ENCODE results near the gene DCUN1D3. TPM values are rescaled to one million over a fixed set of nuclear protein-coding genes. Genes with fewer than 3 reads are reported as not detected.

Gene DCUN1D3
- total and polyA plus RNA-seq, 2 donors (not counting 3 experiments of a cell fraction or from before 2014, with no cell fraction given), result 10.4 to 35.0 TPM

DNA sequence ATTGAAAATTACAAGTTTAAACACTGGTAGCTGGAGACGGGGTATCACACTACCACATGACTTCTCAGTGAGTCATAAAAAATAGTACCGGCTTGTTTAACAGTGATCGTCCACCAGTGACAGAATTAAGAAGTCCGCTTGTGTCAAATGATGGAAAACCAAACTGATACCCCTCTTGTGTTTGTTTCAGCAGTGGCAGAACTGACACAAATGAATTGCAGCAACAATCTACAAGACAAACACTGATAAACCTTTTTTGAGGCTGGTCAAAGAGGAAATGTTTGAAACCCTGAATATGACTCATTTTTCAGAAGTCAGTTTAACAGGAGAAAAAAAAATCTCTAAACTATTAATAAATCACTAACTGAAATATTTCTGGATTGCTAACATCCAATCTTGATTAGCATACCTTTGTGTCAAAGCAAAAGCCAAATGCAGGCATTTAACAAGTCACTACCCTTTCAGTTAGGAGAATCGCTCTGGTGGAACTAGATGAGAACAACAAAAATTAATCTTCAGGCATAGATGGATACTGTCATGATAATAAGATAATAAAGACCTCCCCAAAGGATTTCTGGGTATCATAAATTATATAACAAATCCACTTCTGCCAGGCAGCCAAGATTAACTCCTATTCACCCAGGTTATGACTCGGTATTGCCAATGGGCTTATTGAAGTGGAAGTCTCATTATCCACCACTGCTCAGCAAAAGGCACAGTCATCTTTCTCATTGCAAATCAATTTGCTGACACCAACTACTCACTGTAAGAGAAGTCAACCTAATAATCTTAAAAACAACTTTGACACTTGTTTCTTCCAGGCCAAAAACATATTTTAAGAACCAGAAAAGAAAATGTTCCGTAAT is 20.8 kb downstream of the DCUN1D3 start:
- intact Hi-C loops (cut with micrococcal nuclease) (no loop called here), dilution Hi-C loops (cut with MboI; ENCODE audit: extremely low pct_ligation_motif_present, low sequenced_read_pairs) (no loop called here)
- peaks cover 91% of the 10 kb centered on the region for H3K79me2 ChIP-seq (ENCODE audit: control insufficient read depth, insufficient read depth, low read length)
- peaks cover 24% of the 10 kb centered on the region for H3K4me1 ChIP-seq (ENCODE audit: control insufficient read depth, extremely low read depth, insufficient read depth, low read length)
- ChIA-PET POLR2A (no interaction called here), CTCF (interaction anchor here (0.7 to 1.6 kb wide), 5 partner anchors 20 to 31 kb away, joined by 3 to 6 read pairs (median 5); no protein-coding TSS in a partner anchor)
- peak overlapping the region; percentile 88 for H3K4me2 ChIP-seq (ENCODE audit: insufficient read depth, low read length)
- peak; percentile 80 for FAIRE-seq
- TF ChIP-seq EZH2 (IDR thresholded peaks at IDR 0.05; ENCODE audit: borderline replicate concordance, low read depth, low read length, severe bottlenecking) (no peak), JUN (IDR thresholded peaks at IDR 0.05; ENCODE audit: borderline replicate concordance, insufficient read depth, insufficient read length, low read depth) (peak; percentile 68), POLR2AphosphoS5 (IDR thresholded peaks at IDR 0.05; ENCODE audit: insufficient read depth, low read depth, low read length) (peak; percentile 15), FOS (IDR thresholded peaks at IDR 0.05; ENCODE audit: borderline replicate concordance, insufficient read depth, low read length) (peak; percentile 75), MYC (IDR thresholded peaks at IDR 0.05; ENCODE audit: low read depth, low read length) (no peak), POLR2A (IDR thresholded peaks at IDR 0.05; ENCODE audit: low read depth, low read length) (no peak), GATA2 (IDR thresholded peaks at IDR 0.05; ENCODE audit: insufficient read depth, insufficient read length, low read depth, low read length) (peak; percentile 36)
- TF ChIP-seq, protein P1, sequence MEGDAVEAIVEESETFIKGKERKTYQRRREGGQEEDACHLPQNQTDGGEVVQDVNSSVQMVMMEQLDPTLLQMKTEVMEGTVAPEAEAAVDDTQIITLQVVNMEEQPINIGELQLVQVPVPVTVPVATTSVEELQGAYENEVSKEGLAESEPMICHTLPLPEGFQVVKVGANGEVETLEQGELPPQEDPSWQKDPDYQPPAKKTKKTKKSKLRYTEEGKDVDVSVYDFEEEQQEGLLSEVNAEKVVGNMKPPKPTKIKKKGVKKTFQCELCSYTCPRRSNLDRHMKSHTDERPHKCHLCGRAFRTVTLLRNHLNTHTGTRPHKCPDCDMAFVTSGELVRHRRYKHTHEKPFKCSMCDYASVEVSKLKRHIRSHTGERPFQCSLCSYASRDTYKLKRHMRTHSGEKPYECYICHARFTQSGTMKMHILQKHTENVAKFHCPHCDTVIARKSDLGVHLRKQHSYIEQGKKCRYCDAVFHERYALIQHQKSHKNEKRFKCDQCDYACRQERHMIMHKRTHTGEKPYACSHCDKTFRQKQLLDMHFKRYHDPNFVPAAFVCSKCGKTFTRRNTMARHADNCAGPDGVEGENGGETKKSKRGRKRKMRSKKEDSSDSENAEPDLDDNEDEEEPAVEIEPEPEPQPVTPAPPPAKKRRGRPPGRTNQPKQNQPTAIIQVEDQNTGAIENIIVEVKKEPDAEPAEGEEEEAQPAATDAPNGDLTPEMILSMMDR (IDR thresholded peaks at IDR 0.05; ENCODE audit: extremely low read depth in 1 of 2, insufficient read depth in 1 of 2, low read depth in 1 of 2, low read length in 2 of 2), result no peak
- TF ChIP-seq, protein P2, sequence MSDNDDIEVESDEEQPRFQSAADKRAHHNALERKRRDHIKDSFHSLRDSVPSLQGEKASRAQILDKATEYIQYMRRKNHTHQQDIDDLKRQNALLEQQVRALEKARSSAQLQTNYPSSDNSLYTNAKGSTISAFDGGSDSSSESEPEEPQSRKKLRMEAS (IDR thresholded peaks at IDR 0.05; ENCODE audit: insufficient read depth, insufficient read length), result no peak
- no TSS peak for BruUV-seq (replicated peaks)
- no peak overlapping the region for H2AFZ ChIP-seq (ENCODE audit: low read depth, low read length)
- no peaks in the 10 kb centered on the region for H3K9me3 ChIP-seq (replicated peaks; ENCODE audit: control insufficient read depth, insufficient read depth, low read length)
- H3K36me3 ChIP-seq (ENCODE audit: control insufficient read depth in 2 of 2, extremely low read depth in 1 of 2, insufficient read depth in 2 of 2, low read length in 2 of 2), result peaks cover 2 to 7% of the 10 kb centered on the region in 2 experiments
- peak overlapping the region; percentile 56 for H3K9ac ChIP-seq (replicated peaks; ENCODE audit: extremely low read depth, insufficient read depth, low read length)
- no peaks in the 10 kb centered on the region for H3K9me1 ChIP-seq (replicated peaks; ENCODE audit: control insufficient read depth, extremely low read depth, insufficient read depth, low read length)
- H3K27me3 ChIP-seq (ENCODE audit: control insufficient read depth in 2 of 2, insufficient read depth in 2 of 2, low read length in 2 of 2), result no peaks in the 10 kb centered on the region
- H4K20me1 ChIP-seq (replicated peaks; ENCODE audit: control insufficient read depth, extremely low read depth, insufficient read depth, low read length), result peaks cover 4% of the 10 kb centered on the region
- DNase-seq (ENCODE audit: low read depth, low spot score), result peak; percentile 80
- peak overlapping the region in 1 of 3 experiments; percentile 5 for H3K4me3 ChIP-seq (replicated peaks in 1 of 3; ENCODE audit: insufficient read depth in 1 of 3, low read depth in 1 of 3, low read length in 3 of 3)
- H3K27ac ChIP-seq (ENCODE audit: insufficient read depth, low read depth, low read length), result peak overlapping the region; percentile 80

All from endothelial cell of umbilical vein (primary cell).